ENCODE data around the gene TOP1.

TOP1 gene

GRCh38 chr20:41038149-41038877 is 9.7 kb downstream of the TOP1 start:
- DNase-seq, result no peak

GRCh38 chr20:41038878-41039404 is 10.3 kb downstream of the TOP1 start:
- no peak for DNase-seq

- DNase-seq, result no peak
These were observed 12.2 kb downstream of the TOP1 start for GRCh38 chr20:41040855-41041254.

- no peak for DNase-seq
These were observed 13.1 kb downstream of the TOP1 start for GRCh38 chr20:41041693-41042092.

- DNase-seq, result no peak
These were observed 15.9 kb downstream of the TOP1 start for GRCh38 chr20:41044409-41045062.

- DNase-seq, result no peak
These were observed 17.0 kb downstream of the TOP1 start for GRCh38 chr20:41045671-41046070.

GRCh38 chr20:41046716-41047115 is 18.1 kb downstream of the TOP1 start:
- no peak for DNase-seq

GRCh38 chr20:41047279-41047974 is 18.8 kb downstream of the TOP1 start:
- DNase-seq, result no peak

- peak in 1 of 2 donors; percentile 56 for DNase-seq
These were observed 19.3 kb downstream of the TOP1 start for GRCh38 chr20:41047975-41048305.

GRCh38 chr20:41048461-41049301 is 20.1 kb downstream of the TOP1 start:
- DNase-seq, result peak in 1 of 2 donors; percentile 46

GRCh38 chr20:41049451-41049850 is 20.8 kb downstream of the TOP1 start:
- DNase-seq, result no peak

- DNase-seq, result no peak
These were observed 21.9 kb downstream of the TOP1 start for GRCh38 chr20:41050361-41051008.

GRCh38 chr20:41051009-41051825 is 22.6 kb downstream of the TOP1 start:
- DNase-seq, result no peak

- no peak for DNase-seq
These were observed 24.3 kb downstream of the TOP1 start for GRCh38 chr20:41052742-41053419.

- DNase-seq, result no peak
These were observed 25.6 kb downstream of the TOP1 start for GRCh38 chr20:41054070-41054846.

GRCh38 chr20:41054847-41055230 is 26.2 kb downstream of the TOP1 start:
- no peak for DNase-seq

GRCh38 chr20:41055679-41056078 is 27.1 kb downstream of the TOP1 start:
- no peak for DNase-seq

- DNase-seq, result no peak
These were observed 29.5 kb downstream of the TOP1 start for GRCh38 chr20:41057999-41058673.

All from CD4-positive, alpha-beta T cell treated with Interleukin-1 beta for 1 hour (primary cell).